Stomach (tissue), 9 donors: ENCODE results near the gene STARD7. TPM values are rescaled to one million over a fixed set of nuclear protein-coding genes. Genes with fewer than 3 reads are reported as not detected.
A peak's percentile ranks its signal among the peaks of the same experiment; 100 is the strongest.

ENCODE experiments used
- DNase-seq, 2 donors: peaks; one replicate each; pipeline versions ENCODE4 v3.0.0 to v3.0.0-alpha.2; 2013 to 2019
- H3K27ac ChIP-seq, 5 donors: fragments of 200-600 bp in 4 of 5; sonication (generic) in 4 of 5; one replicate each; pipeline ENCODE4 v1.5.1; 2013 to 2019; ENCODE audit warnings: mild to moderate bottlenecking in 1 of 5, moderate library complexity in 1 of 5
- H3K27me3 ChIP-seq, 3 donors: fragments of 200-600 bp; sonication (generic); one replicate each; pipeline ENCODE4 v1.5.1; 2017 to 2019; ENCODE audit warnings: mixed run types in 1 of 3
- H3K36me3 ChIP-seq, 4 donors: fragments of 200-600 bp; sonication (generic); 1 replicate in 3 of 4; 2 replicates in 1 of 4; pipeline ENCODE4 v1.5.1; 2016 to 2019
- H3K4me1 ChIP-seq, 4 donors: fragments of 200-600 bp; sonication (generic); one replicate each; pipeline ENCODE4 v1.5.1; 2016 to 2019
- H3K4me3 ChIP-seq, 4 donors: fragments of 200-600 bp; sonication (generic) in 3 of 4; one replicate each; pipeline ENCODE4 v1.5.1; 2016 to 2019; ENCODE audit warnings: mild to moderate bottlenecking in 1 of 4
- H3K9me3 ChIP-seq, 4 donors: fragments of 200-600 bp; sonication (generic); one replicate each; pipeline ENCODE4 v1.5.1; 2016 to 2019
- EP300 ChIP-seq: sonication (generic); formaldehyde crosslinking; IDR thresholded peaks from one replicate; pipeline ENCODE4 v1.6.1; 2017; ENCODE audit warnings: antibody characterized with exemption
- POLR2A ChIP-seq, 4 donors: fragments of 450-650 bp; IDR thresholded peaks; one replicate each; pipeline ENCODE4 v1.6.1; 2016; ENCODE audit warnings: antibody characterized with exemption in 4 of 4, control low read depth in 2 of 4, mild to moderate bottlenecking in 1 of 4, moderate library complexity in 1 of 4
- POLR2AphosphoS5 ChIP-seq, 3 donors: sonication (generic); formaldehyde crosslinking; IDR thresholded peaks; one replicate each; pipeline ENCODE4 v1.6.1; 2016; ENCODE audit warnings: antibody characterized with exemption in 3 of 3
- WGBS, 5 donors: extraction: QIAGEN DNeasy Blood & Tissue Kit in 3 of 5; methylation state at CpG; one replicate each; pipeline versions ENCODE4 v1.1.5 to v1.1.7; 2013 to 2018; 5-methylcytosine and 5-hydroxymethylcytosine counted together
- intact Hi-C: fragments of 100-400 bp; cut with DNase I; formaldehyde crosslinking; loops from one replicate; pipeline ENCODE4 v1.15.1; 2023; ENCODE audit warnings: low total_unique reads
- polyA plus RNA-seq, 3 donors: library from polyadenylated mRNA; stranded (reverse); fragments of 200-250 nt; gene quantifications; one replicate each; pipeline ENCODE4 v1.2.3, GENCODE V29; 2013
- total RNA-seq, 5 donors: library from RNA; depleted of rRNA; stranded (reverse); fragments of >200 nt; gene quantifications; one replicate each; pipeline versions ENCODE4 v1.1.0 to v1.2.3, GENCODE V29; 2014 to 2016
- TF ChIP-seq, protein P1 (sequence below), 7 experiments: fragments of 450-650 bp in 4 of 7; fragments of 200-600 bp in 3 of 7; sonication (generic) in 3 of 7; IDR thresholded peaks; one replicate each; pipeline ENCODE4 v1.5.1; 2016 to 2019; ENCODE audit warnings: antibody characterized with exemption in 7 of 7, control low read depth in 2 of 7, mild to moderate bottlenecking in 1 of 7
- donor health status: healthy with polysubstance abuse.
- donor health status: Bipolar disorder and iron deficiency.
- donor health status: healthy.

The STARD7 gene
- total and polyA plus RNA-seq, 8 donors: 30.3 to 165 (median 48.7) TPM

DNA sequence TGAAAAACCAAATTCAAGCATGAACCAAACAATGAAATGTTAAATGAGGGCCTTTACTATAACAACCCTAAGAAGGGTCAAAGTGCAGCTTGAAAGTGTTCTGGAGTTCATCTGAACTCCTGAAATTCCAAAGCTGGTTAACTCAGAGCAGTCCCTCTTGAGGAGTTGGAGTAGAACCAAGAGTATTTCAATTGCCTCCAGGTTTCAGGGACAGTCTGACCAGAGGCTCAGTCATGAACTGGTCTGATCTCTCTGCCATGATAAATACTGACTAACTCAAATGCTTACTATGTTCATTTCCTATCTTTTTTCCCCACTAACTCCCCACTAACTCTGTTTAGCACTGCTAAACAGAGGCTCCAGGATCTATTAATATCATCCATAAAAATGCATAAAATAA lies 2.7 kb downstream of the STARD7 start:
- Histone ChIP-seq H3K36me3 (no peaks in the 10 kb centered on the region), H3K4me1 (peaks cover 60 to 86% (median 81%) of the 10 kb centered on the region in 4 donors), H3K27ac (peak overlapping the region in 4 of 5 donors; percentile 24 to 66 (median 56)), H3K4me3 (peak overlapping the region in 2 of 4 donors; percentile 16 to 20), H3K27me3 (no peaks in the 10 kb centered on the region), H3K9me3 (no peaks in the 10 kb centered on the region)
- TF ChIP-seq POLR2A (IDR thresholded peaks at IDR 0.05) (no peak), EP300 (no peak), POLR2AphosphoS5 (IDR thresholded peaks at IDR 0.05) (no peak)
- TF ChIP-seq, protein P1, sequence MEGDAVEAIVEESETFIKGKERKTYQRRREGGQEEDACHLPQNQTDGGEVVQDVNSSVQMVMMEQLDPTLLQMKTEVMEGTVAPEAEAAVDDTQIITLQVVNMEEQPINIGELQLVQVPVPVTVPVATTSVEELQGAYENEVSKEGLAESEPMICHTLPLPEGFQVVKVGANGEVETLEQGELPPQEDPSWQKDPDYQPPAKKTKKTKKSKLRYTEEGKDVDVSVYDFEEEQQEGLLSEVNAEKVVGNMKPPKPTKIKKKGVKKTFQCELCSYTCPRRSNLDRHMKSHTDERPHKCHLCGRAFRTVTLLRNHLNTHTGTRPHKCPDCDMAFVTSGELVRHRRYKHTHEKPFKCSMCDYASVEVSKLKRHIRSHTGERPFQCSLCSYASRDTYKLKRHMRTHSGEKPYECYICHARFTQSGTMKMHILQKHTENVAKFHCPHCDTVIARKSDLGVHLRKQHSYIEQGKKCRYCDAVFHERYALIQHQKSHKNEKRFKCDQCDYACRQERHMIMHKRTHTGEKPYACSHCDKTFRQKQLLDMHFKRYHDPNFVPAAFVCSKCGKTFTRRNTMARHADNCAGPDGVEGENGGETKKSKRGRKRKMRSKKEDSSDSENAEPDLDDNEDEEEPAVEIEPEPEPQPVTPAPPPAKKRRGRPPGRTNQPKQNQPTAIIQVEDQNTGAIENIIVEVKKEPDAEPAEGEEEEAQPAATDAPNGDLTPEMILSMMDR (IDR thresholded peaks at IDR 0.05): no peak
- DNase-seq: no peak
- intact Hi-C loops: no loop called here

DNA sequence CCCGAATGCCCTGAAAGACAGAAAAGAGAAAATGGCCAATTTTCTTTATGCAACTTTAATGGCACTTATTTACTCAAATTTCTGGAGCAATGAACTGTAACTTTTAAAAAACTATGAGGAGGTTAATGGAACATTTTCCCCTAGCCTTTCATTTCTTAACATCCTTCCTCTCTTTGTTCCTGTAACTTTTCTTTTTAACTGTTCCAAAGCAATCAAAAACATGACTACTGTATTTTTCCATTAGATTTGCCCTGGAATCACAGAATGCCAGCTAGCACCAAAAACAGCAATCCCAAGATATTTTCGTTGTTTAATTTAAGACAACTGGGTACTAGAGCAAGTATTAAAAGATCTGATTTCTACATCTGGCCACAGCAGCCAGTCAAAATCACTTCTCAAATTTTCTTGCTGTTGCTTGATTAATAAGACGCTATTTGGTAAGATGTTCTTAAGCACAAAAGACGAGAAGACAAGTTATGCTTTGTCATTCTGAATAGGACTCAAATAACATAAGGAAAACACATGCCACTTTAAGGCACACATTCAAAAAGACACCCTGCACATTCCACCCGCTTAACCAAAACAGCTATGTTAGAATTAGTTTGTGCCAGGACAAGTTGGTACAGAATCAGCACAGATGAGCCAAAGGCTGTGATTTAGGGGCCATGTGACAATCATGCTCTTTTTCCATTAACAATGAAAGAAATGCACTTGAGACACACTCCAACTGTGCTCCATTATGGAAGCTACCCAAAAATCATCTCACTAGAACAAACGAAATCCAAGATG lies 3.6 kb downstream of the STARD7 start:
- intact Hi-C loops: no loop called here
- TF ChIP-seq POLR2A (IDR thresholded peaks at IDR 0.05) (no peak), POLR2AphosphoS5 (IDR thresholded peaks at IDR 0.05) (no peak), EP300 (no peak)
- TF ChIP-seq, protein P1 (IDR thresholded peaks at IDR 0.05): no peak
- no peaks in the 10 kb centered on the region for H3K9me3 ChIP-seq
- H3K4me1 ChIP-seq: peaks cover 65 to 88% (median 86%) of the 10 kb centered on the region in 4 donors
- H3K36me3 ChIP-seq: no peaks in the 10 kb centered on the region
- 26 to 33% (median 30%) methylated on average over 6 of the region's 6 CpGs for WGBS, 5 donors
- peak overlapping the region in 4 of 5 donors; percentile 24 to 66 (median 56) for H3K27ac ChIP-seq
- peak overlapping the region in 2 of 4 donors; percentile 14 to 16 for H3K4me3 ChIP-seq
- H3K27me3 ChIP-seq: no peaks in the 10 kb centered on the region
- DNase-seq: no peak

DNA sequence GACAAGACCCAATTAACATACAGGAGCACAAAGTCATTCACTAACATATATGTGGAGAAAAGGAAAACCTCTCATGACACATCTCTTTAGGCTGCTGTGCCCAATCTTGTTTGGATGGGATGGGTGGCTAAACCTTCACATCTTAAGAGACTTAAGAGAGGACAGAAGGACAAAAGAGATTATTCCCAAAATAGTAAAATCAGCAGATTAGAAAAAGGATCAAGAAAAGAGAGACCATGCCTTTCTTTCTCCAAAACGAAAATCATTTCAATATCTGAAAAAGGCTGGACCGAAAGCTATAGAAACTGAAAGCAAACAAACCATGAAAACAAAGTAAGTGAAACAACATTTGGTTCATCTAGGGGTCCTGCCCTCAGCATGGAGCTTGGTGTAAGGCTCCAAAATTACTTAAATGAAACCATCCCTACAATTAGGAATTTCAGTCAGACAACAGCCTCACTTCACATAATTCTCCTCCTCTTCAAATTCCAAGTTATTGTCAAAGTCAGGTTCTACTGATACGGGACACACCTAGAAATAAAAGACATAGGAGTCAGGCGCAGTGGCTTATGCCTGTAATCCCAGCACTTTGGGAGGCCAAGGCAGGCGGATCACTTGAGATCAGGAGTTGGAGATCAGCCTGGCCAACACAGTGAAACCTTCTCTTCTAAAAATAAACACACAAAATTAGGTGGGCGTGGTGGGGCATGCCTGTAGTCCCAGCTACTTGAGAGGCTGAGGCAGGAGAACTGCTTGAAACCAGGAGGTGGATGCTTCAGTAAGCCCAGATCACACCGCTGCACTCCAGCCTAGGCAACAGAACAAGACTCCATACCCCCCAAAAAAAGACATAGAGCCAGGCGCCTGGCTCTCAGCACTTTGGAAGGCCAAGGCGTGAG lies 5.2 kb downstream of the STARD7 start:
- 51 to 68% (median 53%) methylated on average over 9 of the region's 9 CpGs for WGBS, 5 donors
- intact Hi-C loops: no loop called here
- DNase-seq: no peak
- no peaks in the 10 kb centered on the region for H3K36me3 ChIP-seq
- H3K27ac ChIP-seq: peak overlapping the region; percentile 19 to 66 (median 47)
- peaks cover 69 to 93% (median 85%) of the 10 kb centered on the region in 4 donors for H3K4me1 ChIP-seq
- H3K9me3 ChIP-seq: no peaks in the 10 kb centered on the region
- H3K4me3 ChIP-seq: no peak overlapping the region
- H3K27me3 ChIP-seq: no peaks in the 10 kb centered on the region
- TF ChIP-seq POLR2A (IDR thresholded peaks at IDR 0.05): no peak
- no peak for TF ChIP-seq EP300
- TF ChIP-seq, protein P1 (IDR thresholded peaks at IDR 0.05): no peak
- TF ChIP-seq POLR2AphosphoS5 (IDR thresholded peaks at IDR 0.05): no peak

DNA sequence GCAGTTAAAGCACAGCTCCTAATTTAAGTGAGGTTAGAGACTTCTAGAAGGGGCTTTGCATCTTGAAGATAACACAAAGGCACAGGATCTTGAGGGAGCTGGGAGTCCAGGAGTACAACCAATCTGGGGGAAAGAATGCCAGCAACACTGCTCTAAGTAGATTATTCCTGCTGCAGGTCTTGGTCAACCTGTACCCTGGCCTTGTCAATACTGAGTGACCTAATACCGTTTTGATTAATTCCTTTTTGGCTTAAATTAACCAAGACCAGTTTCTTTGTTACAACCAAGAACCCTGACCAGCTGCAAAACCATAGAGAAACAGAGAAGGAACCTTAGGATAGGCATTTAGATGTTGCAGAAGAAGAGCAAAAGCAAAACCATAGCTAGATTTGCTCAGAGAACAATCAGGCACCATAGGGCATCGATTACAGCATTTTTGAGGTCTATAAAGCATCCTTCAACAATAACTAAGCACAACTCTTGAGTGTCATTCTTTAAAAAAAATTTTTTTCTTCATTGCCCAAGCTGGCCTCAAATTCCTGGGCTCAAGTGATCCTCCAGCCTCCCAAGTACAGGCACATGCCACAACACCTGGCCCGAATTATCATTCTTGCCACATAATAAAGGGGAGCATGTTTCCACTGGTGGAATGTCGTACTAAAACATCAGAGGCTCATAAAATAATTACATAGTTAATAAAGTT lies 6.3 kb downstream of the STARD7 start:
- intact Hi-C loops: no loop called here
- H3K27ac ChIP-seq: peak overlapping the region in 1 of 5 donors; percentile 66
- H3K4me1 ChIP-seq: peaks cover 69 to 97% (median 83%) of the 10 kb centered on the region in 4 donors

More for the DNA sequence above, 6.3 kb downstream of the STARD7 start:
- Histone ChIP-seq H3K9me3 (no peaks in the 10 kb centered on the region), H3K4me3 (no peak overlapping the region), H3K36me3 (no peaks in the 10 kb centered on the region), H3K27me3 (no peaks in the 10 kb centered on the region)
- DNase-seq: no peak
- TF ChIP-seq POLR2AphosphoS5 (IDR thresholded peaks at IDR 0.05) (no peak), POLR2A (IDR thresholded peaks at IDR 0.05) (no peak), EP300 (no peak)
- TF ChIP-seq, protein P1 (IDR thresholded peaks at IDR 0.05): no peak
- WGBS, 5 donors: 59 to 79% (median 63%) methylated on average over 4 of the region's 4 CpGs
